Measurements from ENCODE around the gene PRODH. TPM values are rescaled to one million over a fixed set of nuclear protein-coding genes. Genes with fewer than 3 reads are reported as not detected.

PRODH gene
- polyA plus RNA-seq, 1 of the 3 experiments (the other 2 are of a cell fraction) = 0.03 TPM

DNA sequence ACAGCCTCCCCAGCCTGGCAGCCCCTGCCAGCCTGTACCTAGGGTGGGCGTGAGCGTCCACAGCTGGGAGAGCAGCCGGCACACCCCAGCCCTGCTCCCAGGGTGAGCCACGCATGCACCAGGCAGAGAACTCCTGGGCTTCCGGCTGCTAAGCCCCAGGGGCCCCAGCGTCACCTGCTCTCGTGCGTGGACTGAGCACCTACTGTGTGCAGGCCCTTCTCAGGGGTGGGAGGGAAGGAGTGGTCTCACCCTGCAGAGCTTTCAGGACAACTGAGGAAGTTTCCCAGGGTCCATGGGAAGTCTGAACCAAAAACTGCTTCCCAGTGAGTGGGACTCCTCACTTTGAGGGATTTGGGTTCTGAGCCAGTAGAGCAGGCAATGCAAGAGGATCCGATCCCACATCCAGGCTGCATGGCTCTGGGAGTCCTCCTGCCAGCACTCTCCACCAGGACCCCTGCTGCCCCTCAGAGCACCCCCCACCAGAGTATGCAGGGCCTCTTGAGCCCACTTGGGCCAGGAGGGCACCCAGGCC lies 47.1 kb upstream of the PRODH start:
- Histone ChIP-seq H4K20me1 (ENCODE audit: insufficient read depth) (no peaks in the 10 kb centered on the region), H3K9me3 (no peaks in the 10 kb centered on the region), H3K9me2 (no peaks in the 10 kb centered on the region), H3K4me1 (ENCODE audit: control insufficient read depth in 1 of 2, insufficient read depth in 2 of 2, low read depth in 1 of 2, low read length in 1 of 2) (no peaks in the 10 kb centered on the region), H3K36me3 (replicated peaks in 1 of 2; ENCODE audit: control insufficient read depth in 1 of 2, insufficient read depth in 2 of 2, low read length in 1 of 2) (no peaks in the 10 kb centered on the region), H3K4me3 (ENCODE audit: low read depth in 2 of 2, low read length in 1 of 2) (no peak overlapping the region), H3K79me2 (ENCODE audit: insufficient read depth) (no peaks in the 10 kb centered on the region), H2AFZ (ENCODE audit: low read depth) (no peak overlapping the region), H3K9ac (no peak overlapping the region), H3K27me3 (ENCODE audit: insufficient read depth) (no peaks in the 10 kb centered on the region), H3K27ac (ENCODE audit: low read depth in 2 of 2, low read length in 1 of 2) (no peak overlapping the region), H3K4me2 (no peak overlapping the region), H3F3A (replicated peaks; ENCODE audit: insufficient read depth) (no peaks in the 10 kb centered on the region)
- TF ChIP-seq YY1 (IDR thresholded peaks at IDR 0.05; ENCODE audit: low read depth) = no peak
- no peak for TF ChIP-seq FOXM1 (IDR thresholded peaks at IDR 0.05; ENCODE audit: low read depth)
- TF ChIP-seq IRF3 (IDR thresholded peaks at IDR 0.05; ENCODE audit: low read depth, low read length) = no peak
- TF ChIP-seq TEAD4 (IDR thresholded peaks at IDR 0.05; ENCODE audit: borderline replicate concordance, insufficient read depth) = no peak
- TF ChIP-seq, protein P1, sequence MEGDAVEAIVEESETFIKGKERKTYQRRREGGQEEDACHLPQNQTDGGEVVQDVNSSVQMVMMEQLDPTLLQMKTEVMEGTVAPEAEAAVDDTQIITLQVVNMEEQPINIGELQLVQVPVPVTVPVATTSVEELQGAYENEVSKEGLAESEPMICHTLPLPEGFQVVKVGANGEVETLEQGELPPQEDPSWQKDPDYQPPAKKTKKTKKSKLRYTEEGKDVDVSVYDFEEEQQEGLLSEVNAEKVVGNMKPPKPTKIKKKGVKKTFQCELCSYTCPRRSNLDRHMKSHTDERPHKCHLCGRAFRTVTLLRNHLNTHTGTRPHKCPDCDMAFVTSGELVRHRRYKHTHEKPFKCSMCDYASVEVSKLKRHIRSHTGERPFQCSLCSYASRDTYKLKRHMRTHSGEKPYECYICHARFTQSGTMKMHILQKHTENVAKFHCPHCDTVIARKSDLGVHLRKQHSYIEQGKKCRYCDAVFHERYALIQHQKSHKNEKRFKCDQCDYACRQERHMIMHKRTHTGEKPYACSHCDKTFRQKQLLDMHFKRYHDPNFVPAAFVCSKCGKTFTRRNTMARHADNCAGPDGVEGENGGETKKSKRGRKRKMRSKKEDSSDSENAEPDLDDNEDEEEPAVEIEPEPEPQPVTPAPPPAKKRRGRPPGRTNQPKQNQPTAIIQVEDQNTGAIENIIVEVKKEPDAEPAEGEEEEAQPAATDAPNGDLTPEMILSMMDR (IDR thresholded peaks at IDR 0.05) = no peak
- TF ChIP-seq PBX3 (IDR thresholded peaks at IDR 0.05) = no peak
- no peak for TF ChIP-seq GABPA (IDR thresholded peaks at IDR 0.05; ENCODE audit: low read depth)
- TF ChIP-seq TCF12 (IDR thresholded peaks at IDR 0.05) = no peak
- TF ChIP-seq ZBTB33 (IDR thresholded peaks at IDR 0.05; ENCODE audit: borderline replicate concordance, low read depth) = no peak
- TF ChIP-seq MXI1 (IDR thresholded peaks at IDR 0.05; ENCODE audit: low read depth, low read length) = no peak
- TF ChIP-seq, protein P2, sequence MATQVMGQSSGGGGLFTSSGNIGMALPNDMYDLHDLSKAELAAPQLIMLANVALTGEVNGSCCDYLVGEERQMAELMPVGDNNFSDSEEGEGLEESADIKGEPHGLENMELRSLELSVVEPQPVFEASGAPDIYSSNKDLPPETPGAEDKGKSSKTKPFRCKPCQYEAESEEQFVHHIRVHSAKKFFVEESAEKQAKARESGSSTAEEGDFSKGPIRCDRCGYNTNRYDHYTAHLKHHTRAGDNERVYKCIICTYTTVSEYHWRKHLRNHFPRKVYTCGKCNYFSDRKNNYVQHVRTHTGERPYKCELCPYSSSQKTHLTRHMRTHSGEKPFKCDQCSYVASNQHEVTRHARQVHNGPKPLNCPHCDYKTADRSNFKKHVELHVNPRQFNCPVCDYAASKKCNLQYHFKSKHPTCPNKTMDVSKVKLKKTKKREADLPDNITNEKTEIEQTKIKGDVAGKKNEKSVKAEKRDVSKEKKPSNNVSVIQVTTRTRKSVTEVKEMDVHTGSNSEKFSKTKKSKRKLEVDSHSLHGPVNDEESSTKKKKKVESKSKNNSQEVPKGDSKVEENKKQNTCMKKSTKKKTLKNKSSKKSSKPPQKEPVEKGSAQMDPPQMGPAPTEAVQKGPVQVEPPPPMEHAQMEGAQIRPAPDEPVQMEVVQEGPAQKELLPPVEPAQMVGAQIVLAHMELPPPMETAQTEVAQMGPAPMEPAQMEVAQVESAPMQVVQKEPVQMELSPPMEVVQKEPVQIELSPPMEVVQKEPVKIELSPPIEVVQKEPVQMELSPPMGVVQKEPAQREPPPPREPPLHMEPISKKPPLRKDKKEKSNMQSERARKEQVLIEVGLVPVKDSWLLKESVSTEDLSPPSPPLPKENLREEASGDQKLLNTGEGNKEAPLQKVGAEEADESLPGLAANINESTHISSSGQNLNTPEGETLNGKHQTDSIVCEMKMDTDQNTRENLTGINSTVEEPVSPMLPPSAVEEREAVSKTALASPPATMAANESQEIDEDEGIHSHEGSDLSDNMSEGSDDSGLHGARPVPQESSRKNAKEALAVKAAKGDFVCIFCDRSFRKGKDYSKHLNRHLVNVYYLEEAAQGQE (IDR thresholded peaks at IDR 0.05; ENCODE audit: low read depth, low read length) = no peak
- TF ChIP-seq NFIC (IDR thresholded peaks at IDR 0.05; ENCODE audit: borderline replicate concordance) = no peak
- TF ChIP-seq JUND (IDR thresholded peaks at IDR 0.05) = no peak
- TF ChIP-seq, protein P3, sequence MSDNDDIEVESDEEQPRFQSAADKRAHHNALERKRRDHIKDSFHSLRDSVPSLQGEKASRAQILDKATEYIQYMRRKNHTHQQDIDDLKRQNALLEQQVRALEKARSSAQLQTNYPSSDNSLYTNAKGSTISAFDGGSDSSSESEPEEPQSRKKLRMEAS (IDR thresholded peaks at IDR 0.05; ENCODE audit: low read depth) = no peak
- TF ChIP-seq, protein P4, sequence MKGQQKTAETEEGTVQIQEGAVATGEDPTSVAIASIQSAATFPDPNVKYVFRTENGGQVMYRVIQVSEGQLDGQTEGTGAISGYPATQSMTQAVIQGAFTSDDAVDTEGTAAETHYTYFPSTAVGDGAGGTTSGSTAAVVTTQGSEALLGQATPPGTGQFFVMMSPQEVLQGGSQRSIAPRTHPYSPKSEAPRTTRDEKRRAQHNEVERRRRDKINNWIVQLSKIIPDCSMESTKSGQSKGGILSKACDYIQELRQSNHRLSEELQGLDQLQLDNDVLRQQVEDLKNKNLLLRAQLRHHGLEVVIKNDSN (IDR thresholded peaks at IDR 0.05; ENCODE audit: borderline replicate concordance, low read depth) = no peak
- TF ChIP-seq NRF1 (IDR thresholded peaks at IDR 0.05; ENCODE audit: low read depth, low read length) = no peak
- TF ChIP-seq ELF1 (IDR thresholded peaks at IDR 0.05) = no peak
- TF ChIP-seq, protein P5, sequence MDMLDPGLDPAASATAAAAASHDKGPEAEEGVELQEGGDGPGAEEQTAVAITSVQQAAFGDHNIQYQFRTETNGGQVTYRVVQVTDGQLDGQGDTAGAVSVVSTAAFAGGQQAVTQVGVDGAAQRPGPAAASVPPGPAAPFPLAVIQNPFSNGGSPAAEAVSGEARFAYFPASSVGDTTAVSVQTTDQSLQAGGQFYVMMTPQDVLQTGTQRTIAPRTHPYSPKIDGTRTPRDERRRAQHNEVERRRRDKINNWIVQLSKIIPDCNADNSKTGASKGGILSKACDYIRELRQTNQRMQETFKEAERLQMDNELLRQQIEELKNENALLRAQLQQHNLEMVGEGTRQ (IDR thresholded peaks at IDR 0.05; ENCODE audit: borderline replicate concordance, low read depth, low read length) = no peak
- TF ChIP-seq EP300 (IDR thresholded peaks at IDR 0.05; ENCODE audit: borderline replicate concordance in 1 of 2, low read depth in 1 of 2, low read length in 1 of 2) = no peak
- ChIA-PET POLR2A (no interaction called here), CTCF (no interaction called here)
- no peak for DNase-seq
- no CpG with 5 or more reads among the region's 9 CpGs for WGBS (ENCODE audit: low lambda C conversion rate)
